GM12878 (cell line): Measurements from ENCODE around the gene SYTL4. TPM values are rescaled to one million over a fixed set of nuclear protein-coding genes. Genes with fewer than 3 reads are reported as not detected.

Experiments
- ATAC-seq: fragments of 200-7000 bp; cut with Tn5 transposase; 3 replicates; pipeline ENCODE4 v1.9.1; 2020; ENCODE audit warnings: mild to moderate bottlenecking, moderate library complexity
- BruUV-seq: library from RNA; stranded (reverse); fragments of 400-500 nt; replicated peaks from 2 replicates; lab custom pipeline; 2021; lab: Mats Ljungman, UMichigan
- CTCF ChIA-PET: fragments of 300-600 bp; sonication (Branson Sonifier 250); formaldehyde crosslinking; extraction: SDS; loops from one replicate; lab custom pipeline; 2021; ENCODE audit warnings: inconsistent platforms; lab: Yijun Ruan, JAX
- POLR2A ChIA-PET: fragments of 350-600 bp; formaldehyde crosslinking; extraction: SDS; loops from one replicate; lab custom pipeline; 2021; ENCODE audit warnings: inconsistent platforms; lab: Charles Lee
- RAD21 ChIA-PET: fragments of 300-600 bp; sonication (Branson Sonifier 250); formaldehyde crosslinking; loops from one replicate; lab custom pipeline; 2023; ENCODE audit warnings: antibody characterized with exemption; ENCODE audit not compliant: unreplicated experiment; lab: Charles Lee
- SMC1A ChIA-PET: fragments of 300-600 bp; sonication (Branson Sonifier 250); formaldehyde crosslinking; loops from one replicate; lab custom pipeline; 2023; ENCODE audit not compliant: unreplicated experiment, uncharacterized antibody; lab: Charles Lee
- DNase-seq: peaks from one replicate; pipeline ENCODE4 v3.0.0-alpha.2; 2011; ENCODE audit warnings: low read depth, low spot score
- FAIRE-seq: peaks from 3 replicates; lab custom pipeline; 2011; peaks lifted over from hg19 to GRCh38; lab: Jason Lieb, UNC
- H2AFZ ChIP-seq: 2 replicates; pipeline ENCODE4 v1.6.0; 2011; ENCODE audit warnings: low read depth, low read length, control low read depth; ENCODE audit not compliant: control insufficient read depth
- H3K27ac ChIP-seq: 2 replicates; pipeline ENCODE4 v1.5.1; 2011; ENCODE audit warnings: control low read depth; ENCODE audit not compliant: control insufficient read depth, insufficient read depth
- H3K27me3 ChIP-seq, 2 experiments: replicated peaks in 1 of 2; 2 replicates each; pipeline versions ENCODE4 v1.6.0 to v1.6.1; 2011; ENCODE audit warnings: low read length in 1 of 2; ENCODE audit not compliant: control insufficient read depth in 2 of 2, insufficient read depth in 2 of 2
- H3K36me3 ChIP-seq, 2 experiments: 2 replicates each; pipeline ENCODE4 v1.5.1; 2011; ENCODE audit warnings: low read length in 1 of 2; ENCODE audit not compliant: control insufficient read depth in 2 of 2, insufficient read depth in 2 of 2
- H3K4me1 ChIP-seq: 2 replicates; pipeline ENCODE4 v1.6.1; 2011; ENCODE audit warnings: mild to moderate bottlenecking, low read length, moderate library complexity, mixed read lengths; ENCODE audit not compliant: control insufficient read depth, insufficient read depth
- H3K4me2 ChIP-seq: 2 replicates; pipeline ENCODE4 v1.6.0; 2011; ENCODE audit warnings: control low read depth; ENCODE audit not compliant: control insufficient read depth, insufficient read depth
- H3K4me3 ChIP-seq: fragments of 200-600 bp; sonication (generic); 2 replicates; pipeline ENCODE4 v1.5.1; 2016
- H3K79me2 ChIP-seq: 2 replicates; pipeline ENCODE4 v1.6.0; 2011; ENCODE audit warnings: low read length; ENCODE audit not compliant: control insufficient read depth, insufficient read depth
- H3K9ac ChIP-seq: 2 replicates; pipeline ENCODE4 v1.8.0; 2011; ENCODE audit warnings: low read length, control low read depth, mixed read lengths; ENCODE audit not compliant: control insufficient read depth, insufficient read depth
- H3K9me3 ChIP-seq: replicated peaks from 3 replicates; pipeline ENCODE4 v1.5.1; 2011; ENCODE audit warnings: mild to moderate bottlenecking, low read length; ENCODE audit not compliant: control insufficient read depth, insufficient read depth
- H4K20me1 ChIP-seq: 2 replicates; pipeline ENCODE4 v1.6.0; 2011; ENCODE audit not compliant: control insufficient read depth, insufficient read depth
- BCL11A ChIP-seq: IDR thresholded peaks from 2 replicates; pipeline ENCODE4 v1.6.1; 2011; ENCODE audit warnings: low read depth, low read length
- CBX3 ChIP-seq: fragments of 200-600 bp; sonication (generic); IDR thresholded peaks from 2 replicates; pipeline ENCODE4 v1.6.1; 2016; ENCODE audit warnings: low read depth, borderline replicate concordance
- EGR1 ChIP-seq, 2 experiments: IDR thresholded peaks; 1 replicate in 1 of 2; 2 replicates in 1 of 2; pipeline ENCODE4 v1.6.1; 2011 to 2012; ENCODE audit warnings: low read depth in 2 of 2, low read length in 2 of 2, borderline replicate concordance in 1 of 2, mild to moderate bottlenecking in 1 of 2, moderate library complexity in 1 of 2
- GABPA ChIP-seq: IDR thresholded peaks from 2 replicates; pipeline ENCODE4 v1.6.1; 2014; ENCODE audit warnings: antibody characterized with exemption, low read depth, mild to moderate bottlenecking, inconsistent platforms
- IRF4 ChIP-seq: IDR thresholded peaks from 2 replicates; pipeline ENCODE4 v1.6.1; 2011; ENCODE audit warnings: low read depth, low read length
- KDM1A ChIP-seq: fragments of 200-600 bp; sonication (generic); IDR thresholded peaks from 2 replicates; pipeline ENCODE4 v1.6.1; 2016; ENCODE audit warnings: borderline replicate concordance
- MEF2A ChIP-seq: IDR thresholded peaks from 2 replicates; pipeline ENCODE4 v1.6.1; 2011; ENCODE audit warnings: low read depth, mild to moderate bottlenecking, low read length, moderate library complexity; ENCODE audit not compliant: insufficient read depth
- MYB ChIP-seq: fragments of 150-350 bp; IDR thresholded peaks from 2 replicates; pipeline ENCODE4 v1.6.1; 2014; ENCODE audit warnings: mild to moderate bottlenecking, low read depth, low read length, borderline replicate concordance
- POLR2AphosphoS2 ChIP-seq: IDR thresholded peaks from 2 replicates; pipeline ENCODE4 v1.6.1; 2011; ENCODE audit warnings: low read depth, mild to moderate bottlenecking, low read length, improper control_type of control experiment, moderate library complexity
- RAD51 ChIP-seq: fragments of 450-650 bp; IDR thresholded peaks from 2 replicates; pipeline ENCODE4 v1.6.1; 2016; ENCODE audit warnings: moderate library complexity, mild to moderate bottlenecking, inconsistent platforms
- RB1 ChIP-seq: fragments of 450-650 bp; formaldehyde crosslinking; IDR thresholded peaks from 2 replicates; pipeline ENCODE4 v1.6.1; 2017; ENCODE audit warnings: mild to moderate bottlenecking, borderline replicate concordance
- RUNX3 ChIP-seq: IDR thresholded peaks from 2 replicates; pipeline ENCODE4 v1.6.1; 2012; ENCODE audit warnings: low read length, inconsistent platforms
- SP1 ChIP-seq: IDR thresholded peaks from one replicate; pipeline ENCODE4 v1.6.1; 2011; ENCODE audit warnings: low read depth, low read length
- SREBF2 ChIP-seq: IDR thresholded peaks from 2 replicates; pipeline ENCODE4 v1.6.1; 2012; ENCODE audit warnings: mild to moderate bottlenecking, low read length
- STAT1 ChIP-seq: fragments of 450-650 bp; conservative IDR thresholded peaks from 2 replicates; pipeline ENCODE4 v1.6.1; 2014; ENCODE audit warnings: antibody characterized with exemption, mild to moderate bottlenecking
- SUZ12 ChIP-seq: fragments of 200-600 bp; sonication (generic); IDR thresholded peaks from one replicate; pipeline ENCODE4 v1.6.1; 2018; ENCODE audit warnings: antibody characterized with exemption, mild to moderate bottlenecking; ENCODE audit not compliant: unreplicated experiment
- USF2 ChIP-seq: IDR thresholded peaks from 2 replicates; pipeline ENCODE4 v1.6.1; 2011; ENCODE audit warnings: low read depth, low read length, improper control_type of control experiment, borderline replicate concordance
- WGBS: methylation state at CpG from one replicate; pipeline ENCODE4 v1.1.6; 2016; ENCODE audit warnings: low lambda C conversion rate; ENCODE audit not compliant: insufficient replicate concordance, insufficient coverage; ENCODE audit errors: missing lambda C conversion rate; 5-methylcytosine and 5-hydroxymethylcytosine counted together
- in situ Hi-C: fragments of 300-500 bp; cut with MboI; formaldehyde crosslinking; loops from 9 replicates; pipeline ENCODE4 v1.14.3; 2018; ENCODE audit warnings: mixed read lengths
- intact Hi-C: fragments of 100-400 bp; cut with micrococcal nuclease; formaldehyde crosslinking; loops from one replicate; pipeline ENCODE4 v1.14.2; 2022; ENCODE audit not compliant: unreplicated experiment
- polyA plus RNA-seq, 11 experiments: library from polyadenylated mRNA; depleted of rRNA in 4 of 11; unstranded in 6 of 11; stranded (reverse) in 5 of 11; fragments of >200 nt; fragmentation: Nextera tagmentation in 4 of 11; fragmentation: Illumina TruSeq in 1 of 11; extraction: Ambion mirVana in 4 of 11; extraction: Trizol in 1 of 11; gene quantifications; 1 replicate in 1 of 11; 2 replicates in 10 of 11; pipeline versions ENCODE4 v1.2.1 to v1.2.3, GENCODE V29; 2011 to 2016; ENCODE audit warnings: inconsistent platforms in 2 of 11, missing spikeins in 2 of 11, low read depth in 1 of 11
- total RNA-seq, 4 experiments: library from RNA; depleted of rRNA in 3 of 4; stranded (reverse); fragments of >200 nt in 3 of 4; fragmentation: Illumina TruSeq in 1 of 4; extraction: Trizol in 1 of 4; gene quantifications; 2 replicates each; pipeline versions ENCODE4 v1.2.1 to v1.2.3, GENCODE V29; 2013 to 2021

Gene SYTL4
- total and polyA plus RNA-seq, 10 of the 15 experiments (the other 5 are each of a cell fraction or from before 2014, with no cell fraction given), result 0.07 to 0.74 (median 0.19) TPM; not detected in 2

- Histone ChIP-seq H3K27ac (no peak overlapping the region), H3K9ac (no peak overlapping the region), H3K27me3 (no peaks in the 10 kb centered on the region), H3K4me1 (no peaks in the 10 kb centered on the region), H3K4me2 (no peak overlapping the region), H3K36me3 (no peaks in the 10 kb centered on the region), H4K20me1 (no peaks in the 10 kb centered on the region), H3K79me2 (no peaks in the 10 kb centered on the region), H3K4me3 (no peak overlapping the region), H2AFZ (no peak overlapping the region), H3K9me3 (no peaks in the 10 kb centered on the region)
- ChIA-PET CTCF (no interaction called here), SMC1A (no interaction called here), POLR2A (no interaction called here), RAD21 (no interaction called here)
- FAIRE-seq (no peak), DNase-seq (no peak), ATAC-seq (no peak)
- in situ Hi-C loops, result no loop called here
- no TSS peak for BruUV-seq
- intact Hi-C loops, result no loop called here
- TF ChIP-seq MYB (no peak), SUZ12 (no peak), SP1 (no peak), BCL11A (no peak), IRF4 (no peak), GABPA (no peak), CBX3 (no peak), RB1 (no peak), USF2 (no peak), POLR2AphosphoS2 (no peak), RAD51 (no peak), MEF2A (no peak), STAT1 (no peak), KDM1A (no peak), EGR1 (IDR thresholded peaks at IDR 0.05; ENCODE audit: borderline replicate concordance in 1 of 2, low read depth in 2 of 2, low read length in 2 of 2) (no peak), RUNX3 (no peak), SREBF2 (no peak)
- 31% methylated on average over 3 of the region's 3 CpGs for WGBS
These were observed 73.0 kb downstream of the SYTL4 start for GRCh38 chrX:100658941-100659381.
